CD14-positive monocyte (primary cell): ENCODE data around the gene STXBP2. TPM values are rescaled to one million over a fixed set of nuclear protein-coding genes. Genes with fewer than 3 reads are reported as not detected.

ENCODE experiments used
- DNase-seq, 3 donors: peaks; one replicate each; pipeline ENCODE4 v3.0.0-alpha.2; 2011 to 2022
- H2AFZ ChIP-seq: 2 replicates; pipeline ENCODE4 v1.6.0; 2012; ENCODE audit warnings: mild to moderate bottlenecking, low read depth, low read length, inconsistent platforms; ENCODE audit not compliant: insufficient read depth, poor library complexity, severe bottlenecking
- H3K27ac ChIP-seq, 2 donors: 1 replicate in 1 of 2; 2 replicates in 1 of 2; pipeline ENCODE4 v1.5.1; 2012 to 2013; ENCODE audit warnings: low read length in 2 of 2, control low read depth in 1 of 2, inconsistent platforms in 1 of 2, low read depth in 1 of 2, mild to moderate bottlenecking in 1 of 2
- H3K27me3 ChIP-seq, 2 donors: one replicate each; pipeline versions ENCODE4 v1.6.0 to v1.6.1; 2011 to 2013; ENCODE audit warnings: low read length in 2 of 2; ENCODE audit not compliant: control insufficient read depth in 2 of 2, insufficient read depth in 2 of 2
- H3K36me3 ChIP-seq, 2 donors: replicated peaks in 1 of 2; 1 replicate in 1 of 2; 2 replicates in 1 of 2; pipeline versions ENCODE4 v1.5.1 to v1.6.1; 2012 to 2013; ENCODE audit warnings: low read length in 2 of 2, control low read depth in 1 of 2, inconsistent platforms in 1 of 2, mild to moderate bottlenecking in 1 of 2; ENCODE audit not compliant: insufficient read depth in 2 of 2, control insufficient read depth in 1 of 2
- H3K4me1 ChIP-seq, 2 donors: 1 replicate in 1 of 2; 2 replicates in 1 of 2; pipeline versions ENCODE4 v1.5.1 to v1.6.1; 2012 to 2013; ENCODE audit warnings: low read length in 2 of 2, control low read depth in 1 of 2, inconsistent platforms in 1 of 2, mild to moderate bottlenecking in 1 of 2, moderate library complexity in 1 of 2; ENCODE audit not compliant: insufficient read depth in 2 of 2, control insufficient read depth in 1 of 2
- H3K4me2 ChIP-seq: replicated peaks from 2 replicates; pipeline ENCODE3; 2012; ENCODE audit warnings: low read length, moderate library complexity, mild to moderate bottlenecking; ENCODE audit not compliant: poor library complexity, severe bottlenecking; ENCODE audit errors: extremely low read depth
- H3K4me3 ChIP-seq, 3 experiments: fragments of 200-600 bp in 1 of 3; sonication (generic) in 1 of 3; replicated peaks in 1 of 3; 1 replicate in 2 of 3; 2 replicates in 1 of 3; pipeline ENCODE4 v1.5.1; 2011 to 2013; ENCODE audit warnings: low read length in 3 of 3, mild to moderate bottlenecking in 3 of 3, control low read depth in 2 of 3, low read depth in 2 of 3, inconsistent platforms in 1 of 3, moderate library complexity in 1 of 3
- H3K79me2 ChIP-seq: 2 replicates; pipeline ENCODE4 v1.6.0; 2012; ENCODE audit warnings: mild to moderate bottlenecking, control low read depth, inconsistent platforms, low read length, moderate library complexity; ENCODE audit not compliant: insufficient read depth
- H3K9ac ChIP-seq: 2 replicates; pipeline ENCODE4 v1.6.0; 2017; ENCODE audit warnings: low read length, mild to moderate bottlenecking; ENCODE audit not compliant: insufficient read depth, poor library complexity, severe bottlenecking
- H3K9me3 ChIP-seq, 2 donors: replicated peaks in 1 of 2; 1 replicate in 1 of 2; 2 replicates in 1 of 2; pipeline versions ENCODE4 v1.5.1 to v1.6.1; 2012 to 2013; ENCODE audit warnings: low read length in 2 of 2, control low read depth in 1 of 2; ENCODE audit not compliant: control insufficient read depth in 1 of 2, insufficient read depth in 1 of 2
- H4K20me1 ChIP-seq: 2 replicates; pipeline ENCODE4 v1.6.0; 2012; ENCODE audit warnings: mild to moderate bottlenecking, low read length, control low read depth, moderate library complexity; ENCODE audit not compliant: insufficient read depth
- H3K27ac Mint-ChIP-seq, 7 donors: one replicate each; pipeline ENCODE4 v1.8.0; 2020; ENCODE audit warnings: mild to moderate bottlenecking in 7 of 7, mixed read lengths in 7 of 7, moderate library complexity in 6 of 7, inconsistent platforms in 2 of 7
- H3K27me3 Mint-ChIP-seq, 3 donors: one replicate each; pipeline ENCODE4 v1.8.0; 2021 to 2022; ENCODE audit warnings: low read depth in 3 of 3, mild to moderate bottlenecking in 3 of 3, mixed read lengths in 3 of 3, moderate library complexity in 3 of 3, inconsistent platforms in 1 of 3
- H3K36me3 Mint-ChIP-seq, 2 donors: one replicate each; pipeline ENCODE4 v1.8.0; 2020; ENCODE audit warnings: mixed read lengths in 2 of 2, inconsistent platforms in 1 of 2, mild to moderate bottlenecking in 1 of 2
- H3K4me1 Mint-ChIP-seq: one replicate; pipeline ENCODE4 v1.8.0; 2020; ENCODE audit warnings: mild to moderate bottlenecking, mixed read lengths
- H3K4me3 Mint-ChIP-seq, 2 donors: one replicate each; pipeline ENCODE4 v1.8.0; 2020; ENCODE audit warnings: mild to moderate bottlenecking in 2 of 2, mixed read lengths in 2 of 2, moderate library complexity in 1 of 2
- H3K9me3 Mint-ChIP-seq, 7 donors: one replicate each; pipeline ENCODE4 v1.8.0; 2020 to 2022; ENCODE audit warnings: mixed read lengths in 7 of 7, mild to moderate bottlenecking in 6 of 7, moderate library complexity in 6 of 7, inconsistent platforms in 2 of 7
- WGBS: methylation state at CpG from one replicate; pipeline ENCODE4 v1.1.5; 2013; ENCODE audit warnings: missing lambda C conversion rate; ENCODE audit not compliant: insufficient coverage; 5-methylcytosine and 5-hydroxymethylcytosine counted together
- intact Hi-C, 2 donors: fragments of 100-400 bp; cut with micrococcal nuclease; formaldehyde crosslinking; loops; one replicate each; pipeline versions ENCODE4 v1.15.0 to v1.15.1; 2023
- polyA plus RNA-seq, 3 donors: library from polyadenylated mRNA; depleted of rRNA in 1 of 3; unstranded in 2 of 3; stranded (reverse) in 1 of 3; fragments of 300-500 nt in 2 of 3; fragments of >200 nt in 1 of 3; fragmentation: Illumina TruSeq in 2 of 3; gene quantifications; 1 replicate in 2 of 3; 2 replicates in 1 of 3; pipeline ENCODE4 v1.2.3, GENCODE V29; 2012 to 2021
- TF ChIP-seq, protein P1 (sequence below): fragments of 200-600 bp; IDR thresholded peaks from one replicate; pipeline ENCODE4 v1.8.0; 2022; ENCODE audit warnings: antibody characterized with exemption, mild to moderate bottlenecking

Gene STXBP2
- polyA plus RNA-seq, 3 donors = 249 to 846 (median 327) TPM

DNA sequence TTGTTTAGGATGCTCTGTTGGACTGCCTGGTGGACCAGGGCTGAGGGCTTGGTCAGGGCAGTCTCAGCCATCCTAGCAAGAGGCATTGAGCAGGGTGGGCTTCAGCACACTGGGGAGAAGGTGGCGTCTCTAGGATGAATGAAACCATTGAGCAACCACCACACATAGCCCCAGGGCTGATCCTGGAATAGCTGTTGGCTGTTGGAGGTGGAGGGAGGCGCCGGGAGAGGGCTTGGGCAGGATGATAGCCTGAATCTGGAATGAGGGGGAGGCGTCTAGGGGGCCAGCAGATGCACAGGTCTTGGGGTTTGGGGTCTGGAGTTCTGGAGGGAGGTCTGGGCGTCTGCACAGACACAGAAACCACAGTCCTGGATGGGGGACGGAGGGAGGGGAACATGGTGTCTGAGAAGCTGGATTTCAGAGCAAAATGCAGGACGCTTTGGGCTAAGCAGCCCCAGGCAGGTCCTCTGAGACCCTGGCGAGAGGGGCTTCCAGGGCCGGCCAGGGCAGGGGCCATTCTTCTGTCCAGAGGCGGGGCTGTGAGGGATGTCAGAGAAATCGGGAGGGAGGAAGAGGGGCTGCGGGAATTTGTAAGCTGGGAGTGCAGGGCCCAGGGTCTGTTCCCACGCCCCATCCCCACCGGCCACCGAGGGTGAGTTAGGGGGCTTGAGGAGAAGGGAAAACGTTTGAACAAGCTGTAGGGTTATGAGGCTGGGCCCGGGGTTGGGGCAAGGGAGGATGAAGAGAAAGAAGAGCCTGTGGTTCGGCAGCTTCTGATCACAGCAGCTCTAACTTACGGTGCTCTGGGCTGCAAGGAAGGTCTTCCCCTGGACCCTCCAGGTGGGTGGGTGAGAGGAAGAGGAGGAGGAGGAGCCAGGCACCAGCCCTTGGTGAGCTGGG, 48.9 kb downstream of the STXBP2 start:
- intact Hi-C loops = loop anchor here in 1 of 2 donors (5.0 kb wide), 1 partner anchor 112 kb away; no protein-coding TSS in a partner anchor

GRCh38 chr19:7687177-7687576, 50.3 kb downstream of the STXBP2 start:
- H3K27me3 Mint-ChIP-seq = peaks cover 3 to 7% (median 3%) of the 10 kb centered on the region in 3 donors
- no peak overlapping the region for H3K27ac ChIP-seq
- H2AFZ ChIP-seq = no peak overlapping the region
- peaks cover 26% of the 10 kb centered on the region for H3K79me2 ChIP-seq
- no peak overlapping the region for H3K4me3 Mint-ChIP-seq
- no peaks in the 10 kb centered on the region for H3K27me3 ChIP-seq
- intact Hi-C loops = loop anchor here in 1 of 2 donors (5.0 kb wide), 1 partner anchor 110 kb away; no protein-coding TSS in a partner anchor
- H3K36me3 ChIP-seq = peaks cover 12 to 31% of the 10 kb centered on the region in 2 donors
- WGBS = 91% methylated on average over 10 of the region's 12 CpGs
- no peak overlapping the region for H3K4me2 ChIP-seq
- peaks cover 26% of the 10 kb centered on the region for H4K20me1 ChIP-seq
- TF ChIP-seq, protein P1, sequence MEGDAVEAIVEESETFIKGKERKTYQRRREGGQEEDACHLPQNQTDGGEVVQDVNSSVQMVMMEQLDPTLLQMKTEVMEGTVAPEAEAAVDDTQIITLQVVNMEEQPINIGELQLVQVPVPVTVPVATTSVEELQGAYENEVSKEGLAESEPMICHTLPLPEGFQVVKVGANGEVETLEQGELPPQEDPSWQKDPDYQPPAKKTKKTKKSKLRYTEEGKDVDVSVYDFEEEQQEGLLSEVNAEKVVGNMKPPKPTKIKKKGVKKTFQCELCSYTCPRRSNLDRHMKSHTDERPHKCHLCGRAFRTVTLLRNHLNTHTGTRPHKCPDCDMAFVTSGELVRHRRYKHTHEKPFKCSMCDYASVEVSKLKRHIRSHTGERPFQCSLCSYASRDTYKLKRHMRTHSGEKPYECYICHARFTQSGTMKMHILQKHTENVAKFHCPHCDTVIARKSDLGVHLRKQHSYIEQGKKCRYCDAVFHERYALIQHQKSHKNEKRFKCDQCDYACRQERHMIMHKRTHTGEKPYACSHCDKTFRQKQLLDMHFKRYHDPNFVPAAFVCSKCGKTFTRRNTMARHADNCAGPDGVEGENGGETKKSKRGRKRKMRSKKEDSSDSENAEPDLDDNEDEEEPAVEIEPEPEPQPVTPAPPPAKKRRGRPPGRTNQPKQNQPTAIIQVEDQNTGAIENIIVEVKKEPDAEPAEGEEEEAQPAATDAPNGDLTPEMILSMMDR = no peak
- no peak for DNase-seq
- H3K4me3 ChIP-seq = no peak overlapping the region
- peak overlapping the region in 1 of 7 donors; percentile 27 for H3K27ac Mint-ChIP-seq
- H3K9me3 Mint-ChIP-seq = peaks cover 0 to 5% (median 0%) of the 10 kb centered on the region in 7 donors
- H3K9ac ChIP-seq = no peak overlapping the region
- H3K4me1 ChIP-seq = peaks cover 19 to 24% of the 10 kb centered on the region in 2 donors
- H3K36me3 Mint-ChIP-seq = peaks cover 20 to 35% of the 10 kb centered on the region in 2 donors
- H3K9me3 ChIP-seq = no peaks in the 10 kb centered on the region
- H3K4me1 Mint-ChIP-seq = peaks cover 34% of the 10 kb centered on the region

More for the DNA sequence above, 48.9 kb downstream of the STXBP2 start:
- no peaks in the 10 kb centered on the region for H3K27me3 ChIP-seq
- H3K9me3 ChIP-seq = no peaks in the 10 kb centered on the region
- Mint-ChIP-seq H3K27me3 (peaks cover 3 to 7% (median 3%) of the 10 kb centered on the region in 3 donors), H3K4me3 (no peak overlapping the region), H3K27ac (peak overlapping the region in 6 of 7 donors; percentile 26 to 78 (median 40)), H3K4me1 (peaks cover 37% of the 10 kb centered on the region), H3K36me3 (peaks cover 20 to 35% of the 10 kb centered on the region in 2 donors), H3K9me3 (peaks cover 0 to 5% (median 0%) of the 10 kb centered on the region in 7 donors)
- H3K9ac ChIP-seq = no peak overlapping the region
- peaks cover 12 to 31% of the 10 kb centered on the region in 2 donors for H3K36me3 ChIP-seq
- peaks cover 23 to 35% of the 10 kb centered on the region in 2 donors for H3K4me1 ChIP-seq
- H3K4me2 ChIP-seq = no peak overlapping the region
- H3K4me3 ChIP-seq = no peak overlapping the region
- 90% methylated on average over 9 of the region's 19 CpGs for WGBS
- H4K20me1 ChIP-seq = peaks cover 30% of the 10 kb centered on the region
- H2AFZ ChIP-seq = no peak overlapping the region
- TF ChIP-seq, protein P1 = no peak
- no peak overlapping the region for H3K27ac ChIP-seq
- no peak for DNase-seq
- H3K79me2 ChIP-seq = peaks cover 40% of the 10 kb centered on the region
